Type B pancreatic cell (in vitro differentiated cells): ENCODE results near the gene TLE1. TPM values are rescaled to one million over a fixed set of nuclear protein-coding genes. Genes with fewer than 3 reads are reported as not detected.

Experiments used
- DNase-seq: peaks from one replicate; pipeline ENCODE4 v3.0.0; 2021; ENCODE audit warnings: mixed read lengths; ENCODE audit not compliant: unreplicated experiment; ENCODE audit errors: extremely low spot score
- H3K27ac Mint-ChIP-seq: 2 replicates; pipeline ENCODE4 v1.8.0; 2021; ENCODE audit warnings: mild to moderate bottlenecking, mixed read lengths
- H3K27me3 Mint-ChIP-seq: 2 replicates; pipeline ENCODE4 v1.8.0; 2021; ENCODE audit warnings: mixed read lengths
- H3K36me3 Mint-ChIP-seq: 2 replicates; pipeline ENCODE4 v1.8.0; 2021; ENCODE audit warnings: mixed read lengths
- H3K4me1 Mint-ChIP-seq: one replicate; pipeline ENCODE4 v1.8.0; 2021; ENCODE audit warnings: mixed read lengths; ENCODE audit not compliant: unreplicated experiment
- H3K4me3 Mint-ChIP-seq: 2 replicates; pipeline ENCODE4 v1.8.0; 2021; ENCODE audit warnings: mild to moderate bottlenecking, mixed read lengths
- H3K9me3 Mint-ChIP-seq: 2 replicates; pipeline ENCODE4 v1.8.0; 2021; ENCODE audit warnings: mixed read lengths
- total RNA-seq: library from RNA; stranded (reverse); gene quantifications from 2 replicates; pipeline ENCODE4 v1.2.1, GENCODE V29; 2021; ENCODE audit warnings: low replicate concordance
- TF ChIP-seq, protein P1 (sequence below): fragments of 200-600 bp; sonication (generic); conservative IDR thresholded peaks from 2 replicates; pipeline ENCODE4 v1.5.0; 2021; ENCODE audit warnings: antibody characterized with exemption, mild to moderate bottlenecking

The TLE1 gene
- total RNA-seq, 1 donor from 2014 or later = 99.6 TPM

- H3K9me3 Mint-ChIP-seq = peaks cover 3% of the 10 kb centered on the region
- H3K36me3 Mint-ChIP-seq = peaks cover 4% of the 10 kb centered on the region
- H3K27ac Mint-ChIP-seq = peak overlapping the region; percentile 1
- peaks cover 15% of the 10 kb centered on the region for H3K4me1 Mint-ChIP-seq
- H3K4me3 Mint-ChIP-seq = no peak overlapping the region
- TF ChIP-seq, protein P1, sequence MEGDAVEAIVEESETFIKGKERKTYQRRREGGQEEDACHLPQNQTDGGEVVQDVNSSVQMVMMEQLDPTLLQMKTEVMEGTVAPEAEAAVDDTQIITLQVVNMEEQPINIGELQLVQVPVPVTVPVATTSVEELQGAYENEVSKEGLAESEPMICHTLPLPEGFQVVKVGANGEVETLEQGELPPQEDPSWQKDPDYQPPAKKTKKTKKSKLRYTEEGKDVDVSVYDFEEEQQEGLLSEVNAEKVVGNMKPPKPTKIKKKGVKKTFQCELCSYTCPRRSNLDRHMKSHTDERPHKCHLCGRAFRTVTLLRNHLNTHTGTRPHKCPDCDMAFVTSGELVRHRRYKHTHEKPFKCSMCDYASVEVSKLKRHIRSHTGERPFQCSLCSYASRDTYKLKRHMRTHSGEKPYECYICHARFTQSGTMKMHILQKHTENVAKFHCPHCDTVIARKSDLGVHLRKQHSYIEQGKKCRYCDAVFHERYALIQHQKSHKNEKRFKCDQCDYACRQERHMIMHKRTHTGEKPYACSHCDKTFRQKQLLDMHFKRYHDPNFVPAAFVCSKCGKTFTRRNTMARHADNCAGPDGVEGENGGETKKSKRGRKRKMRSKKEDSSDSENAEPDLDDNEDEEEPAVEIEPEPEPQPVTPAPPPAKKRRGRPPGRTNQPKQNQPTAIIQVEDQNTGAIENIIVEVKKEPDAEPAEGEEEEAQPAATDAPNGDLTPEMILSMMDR = no peak
- DNase-seq = no peak
- H3K27me3 Mint-ChIP-seq = no peaks in the 10 kb centered on the region
Measured at GRCh38 chr9:81717061-81717746, 27.9 kb upstream of the TLE1 start.

- Mint-ChIP-seq H3K27ac (no peak overlapping the region), H3K9me3 (peaks cover 8% of the 10 kb centered on the region), H3K4me3 (no peak overlapping the region), H3K36me3 (no peaks in the 10 kb centered on the region), H3K27me3 (no peaks in the 10 kb centered on the region), H3K4me1 (peaks cover 20% of the 10 kb centered on the region)
- no peak for DNase-seq
- TF ChIP-seq, protein P1 = no peak
Measured at GRCh38 chr9:81716409-81716808, 27.1 kb upstream of the TLE1 start.

GRCh38 chr9:81705578-81705977 lies 16.2 kb upstream of the TLE1 start:
- Mint-ChIP-seq H3K27ac (no peak overlapping the region), H3K4me3 (no peak overlapping the region), H3K36me3 (no peaks in the 10 kb centered on the region), H3K9me3 (peaks cover 5% of the 10 kb centered on the region), H3K4me1 (peaks cover 7% of the 10 kb centered on the region), H3K27me3 (no peaks in the 10 kb centered on the region)
- no peak for DNase-seq
- TF ChIP-seq, protein P1 = no peak

- DNase-seq = no peak
- no peaks in the 10 kb centered on the region for H3K36me3 Mint-ChIP-seq
- peaks cover 14% of the 10 kb centered on the region for H3K27me3 Mint-ChIP-seq
- H3K4me1 Mint-ChIP-seq = peaks cover 45% of the 10 kb centered on the region
- no peaks in the 10 kb centered on the region for H3K9me3 Mint-ChIP-seq
- TF ChIP-seq, protein P1 = no peak
- H3K4me3 Mint-ChIP-seq = no peak overlapping the region
- H3K27ac Mint-ChIP-seq = peak overlapping the region; percentile 36
Measured at GRCh38 chr9:81694541-81694940, 5.2 kb upstream of the TLE1 start.

- H3K36me3 Mint-ChIP-seq = no peaks in the 10 kb centered on the region
- H3K27me3 Mint-ChIP-seq = peaks cover 14% of the 10 kb centered on the region
- peaks cover 40% of the 10 kb centered on the region for H3K4me1 Mint-ChIP-seq
- DNase-seq = no peak
- H3K4me3 Mint-ChIP-seq = peak overlapping the region; percentile 44
- TF ChIP-seq, protein P1 = no peak
- H3K27ac Mint-ChIP-seq = peak overlapping the region; percentile 36
- H3K9me3 Mint-ChIP-seq = no peaks in the 10 kb centered on the region
Measured at GRCh38 chr9:81693671-81694378, 4.5 kb upstream of the TLE1 start.
